Neural progenitor cell (in vitro differentiated cells): Measurements from ENCODE around the gene CHMP1B. TPM values are rescaled to one million over a fixed set of nuclear protein-coding genes. Genes with fewer than 3 reads are reported as not detected.

Source experiments
- DNase-seq: peaks from one replicate; pipeline ENCODE4 v3.0.0-alpha.2; 2016; ENCODE audit warnings: low spot score
- H2AFZ ChIP-seq: fragments of 200-600 bp; sonication (generic); replicated peaks from 2 replicates; pipeline ENCODE4 v1.6.1; 2016; ENCODE audit warnings: antibody characterized with exemption
- H3F3A ChIP-seq: fragments of 200-600 bp; sonication (generic); 2 replicates; pipeline ENCODE4 v1.6.1; 2016; ENCODE audit warnings: antibody characterized with exemption, low read depth
- H3K27ac ChIP-seq: fragments of 200-600 bp; sonication (generic); 2 replicates; pipeline ENCODE4 v1.5.1; 2016; ENCODE audit warnings: mild to moderate bottlenecking
- H3K27me3 ChIP-seq: fragments of 200-600 bp; sonication (generic); 2 replicates; pipeline ENCODE4 v1.6.1; 2016; ENCODE audit warnings: mild to moderate bottlenecking, moderate library complexity
- H3K36me3 ChIP-seq: fragments of 200-600 bp; sonication (generic); 2 replicates; pipeline ENCODE4 v1.5.1; 2016
- H3K4me1 ChIP-seq: fragments of 200-600 bp; sonication (generic); 2 replicates; pipeline ENCODE4 v1.6.1; 2016; ENCODE audit warnings: mixed run types
- H3K4me2 ChIP-seq: fragments of 200-600 bp; sonication (generic); 2 replicates; pipeline ENCODE4 v1.6.1; 2016
- H3K4me3 ChIP-seq: fragments of 200-600 bp; sonication (generic); 2 replicates; pipeline ENCODE4 v1.5.1; 2016
- H3K79me2 ChIP-seq: fragments of 200-600 bp; sonication (generic); 2 replicates; pipeline ENCODE4 v1.6.1; 2016; ENCODE audit warnings: low read depth
- H3K9ac ChIP-seq: fragments of 200-600 bp; sonication (generic); 2 replicates; pipeline ENCODE4 v1.6.1; 2016
- H3K9me3 ChIP-seq: fragments of 200-600 bp; sonication (generic); 2 replicates; pipeline ENCODE4 v1.5.1; 2016; ENCODE audit warnings: low read depth
- H4K20me1 ChIP-seq: fragments of 200-600 bp; sonication (generic); 2 replicates; pipeline ENCODE4 v1.6.1; 2016; ENCODE audit warnings: low read depth
- H3K27ac Mint-ChIP-seq: 3 replicates; pipeline ENCODE4 v1.8.0; 2021; ENCODE audit warnings: mixed read lengths
- H3K27me3 Mint-ChIP-seq: 2 replicates; pipeline ENCODE4 v1.8.0; 2022; ENCODE audit warnings: low read depth, mild to moderate bottlenecking, inconsistent platforms, moderate library complexity, mixed read lengths; ENCODE audit not compliant: insufficient read depth
- H3K36me3 Mint-ChIP-seq: 3 replicates; pipeline ENCODE4 v1.8.0; 2021; ENCODE audit warnings: mixed read lengths
- H3K4me1 Mint-ChIP-seq: 3 replicates; pipeline ENCODE4 v1.8.0; 2021; ENCODE audit warnings: mixed read lengths
- H3K4me3 Mint-ChIP-seq: 3 replicates; pipeline ENCODE4 v1.8.0; 2021; ENCODE audit warnings: mild to moderate bottlenecking, moderate library complexity, mixed read lengths
- H3K9me3 Mint-ChIP-seq: 3 replicates; pipeline ENCODE4 v1.8.0; 2020; ENCODE audit warnings: mixed read lengths
- EZH2 ChIP-seq: fragments of 200-600 bp; sonication (generic); IDR thresholded peaks from 2 replicates; pipeline ENCODE4 v1.6.1; 2017; ENCODE audit warnings: antibody characterized with exemption, mild to moderate bottlenecking, moderate library complexity
- EZH2phosphoT487 ChIP-seq: fragments of 200-600 bp; sonication (generic); IDR thresholded peaks from 2 replicates; pipeline ENCODE4 v1.6.1; 2017; ENCODE audit warnings: antibody characterized with exemption
- total RNA-seq: library from RNA; depleted of rRNA; stranded (reverse); fragments of >200 nt; gene quantifications from 2 replicates; pipeline ENCODE4 v1.2.3, GENCODE V29; 2015; ENCODE audit warnings: low replicate concordance
- TF ChIP-seq, protein P1 (sequence below): fragments of 200-600 bp; sonication (generic); IDR thresholded peaks from 2 replicates; pipeline ENCODE4 v1.5.1; 2017; ENCODE audit warnings: antibody characterized with exemption, mild to moderate bottlenecking

The CHMP1B gene
- total RNA-seq, 1 donor from 2014 or later, result 62.9 TPM

DNA sequence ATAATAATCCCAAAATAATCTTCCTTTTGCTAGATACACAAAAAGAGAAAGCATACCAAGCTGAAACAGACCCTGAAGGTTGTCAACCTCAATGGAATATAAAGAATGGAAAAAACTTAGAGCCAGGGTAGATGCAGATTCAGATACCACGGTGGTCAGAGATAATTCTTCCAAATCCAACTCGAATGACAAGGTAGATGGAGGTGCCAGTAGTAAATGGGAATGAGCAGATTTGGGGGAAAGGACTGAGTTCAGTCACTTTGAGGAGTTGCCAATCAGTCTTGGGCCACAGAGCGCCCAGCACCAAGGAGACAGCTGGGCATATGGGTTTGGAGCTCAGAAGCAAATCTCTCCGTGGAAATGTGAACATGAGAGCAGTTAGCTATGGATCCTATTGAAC lies 3.4 kb upstream of the CHMP1B start:
- no peaks in the 10 kb centered on the region for H3K36me3 ChIP-seq
- no peak overlapping the region for H3K4me3 ChIP-seq
- no peak overlapping the region for H3K9ac ChIP-seq
- H3F3A ChIP-seq, result peaks cover 14% of the 10 kb centered on the region
- no peak for DNase-seq
- no peak overlapping the region for H3K4me2 ChIP-seq
- H2AFZ ChIP-seq, result no peak overlapping the region
- Mint-ChIP-seq H3K36me3 (peaks cover 2% of the 10 kb centered on the region), H3K9me3 (no peaks in the 10 kb centered on the region), H3K27me3 (peaks cover 2% of the 10 kb centered on the region), H3K4me3 (no peak overlapping the region), H3K4me1 (peaks cover 29% of the 10 kb centered on the region), H3K27ac (no peak overlapping the region)
- H3K27me3 ChIP-seq, result no peaks in the 10 kb centered on the region
- peaks cover 16% of the 10 kb centered on the region for H3K79me2 ChIP-seq
- TF ChIP-seq EZH2 (no peak), EZH2phosphoT487 (no peak)
- TF ChIP-seq, protein P1, sequence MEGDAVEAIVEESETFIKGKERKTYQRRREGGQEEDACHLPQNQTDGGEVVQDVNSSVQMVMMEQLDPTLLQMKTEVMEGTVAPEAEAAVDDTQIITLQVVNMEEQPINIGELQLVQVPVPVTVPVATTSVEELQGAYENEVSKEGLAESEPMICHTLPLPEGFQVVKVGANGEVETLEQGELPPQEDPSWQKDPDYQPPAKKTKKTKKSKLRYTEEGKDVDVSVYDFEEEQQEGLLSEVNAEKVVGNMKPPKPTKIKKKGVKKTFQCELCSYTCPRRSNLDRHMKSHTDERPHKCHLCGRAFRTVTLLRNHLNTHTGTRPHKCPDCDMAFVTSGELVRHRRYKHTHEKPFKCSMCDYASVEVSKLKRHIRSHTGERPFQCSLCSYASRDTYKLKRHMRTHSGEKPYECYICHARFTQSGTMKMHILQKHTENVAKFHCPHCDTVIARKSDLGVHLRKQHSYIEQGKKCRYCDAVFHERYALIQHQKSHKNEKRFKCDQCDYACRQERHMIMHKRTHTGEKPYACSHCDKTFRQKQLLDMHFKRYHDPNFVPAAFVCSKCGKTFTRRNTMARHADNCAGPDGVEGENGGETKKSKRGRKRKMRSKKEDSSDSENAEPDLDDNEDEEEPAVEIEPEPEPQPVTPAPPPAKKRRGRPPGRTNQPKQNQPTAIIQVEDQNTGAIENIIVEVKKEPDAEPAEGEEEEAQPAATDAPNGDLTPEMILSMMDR, result no peak
- peaks cover 8% of the 10 kb centered on the region for H4K20me1 ChIP-seq
- H3K27ac ChIP-seq, result no peak overlapping the region
- peaks cover 13% of the 10 kb centered on the region for H3K4me1 ChIP-seq
- no peaks in the 10 kb centered on the region for H3K9me3 ChIP-seq

DNA sequence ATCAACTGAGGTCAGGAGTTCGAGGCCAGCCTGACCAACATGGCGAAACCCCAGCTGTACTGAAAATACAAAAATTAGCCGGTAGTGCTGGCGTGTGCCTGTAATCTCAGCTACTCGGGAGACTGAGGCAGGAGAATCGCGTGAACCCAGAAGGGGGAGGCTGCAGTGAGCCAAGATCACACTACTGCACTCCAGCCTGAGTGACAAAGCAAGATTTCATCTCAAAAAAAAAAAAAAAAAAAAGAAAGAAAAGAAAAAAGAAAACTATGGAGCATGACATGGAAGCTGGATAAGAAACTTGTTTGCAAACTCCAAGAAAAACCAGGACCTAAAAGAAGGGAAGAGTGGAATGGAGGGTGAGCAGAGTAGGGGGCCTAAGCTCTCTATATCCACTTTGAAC lies 1.9 kb upstream of the CHMP1B start:
- H3K9me3 ChIP-seq, result no peaks in the 10 kb centered on the region
- H3K36me3 Mint-ChIP-seq, result peaks cover 2% of the 10 kb centered on the region
- H3K36me3 ChIP-seq, result no peaks in the 10 kb centered on the region
- H3K27ac Mint-ChIP-seq, result no peak overlapping the region
- no peaks in the 10 kb centered on the region for H3K27me3 ChIP-seq
- peak overlapping the region; percentile 59 for H3K4me3 Mint-ChIP-seq
- TF ChIP-seq EZH2phosphoT487 (no peak), EZH2 (no peak)
- TF ChIP-seq, protein P1, result no peak
- no peak overlapping the region for H3K9ac ChIP-seq
- H3K4me1 ChIP-seq, result peaks cover 20% of the 10 kb centered on the region
- DNase-seq, result no peak
- H3K4me1 Mint-ChIP-seq, result peaks cover 38% of the 10 kb centered on the region
- H2AFZ ChIP-seq, result no peak overlapping the region
- no peak overlapping the region for H3K27ac ChIP-seq
- H3K79me2 ChIP-seq, result peaks cover 31% of the 10 kb centered on the region
- H3K9me3 Mint-ChIP-seq, result no peaks in the 10 kb centered on the region
- H3K4me3 ChIP-seq, result no peak overlapping the region
- H3F3A ChIP-seq, result peaks cover 15% of the 10 kb centered on the region
- H3K27me3 Mint-ChIP-seq, result peaks cover 2% of the 10 kb centered on the region
- no peak overlapping the region for H3K4me2 ChIP-seq
- H4K20me1 ChIP-seq, result peaks cover 18% of the 10 kb centered on the region

DNA sequence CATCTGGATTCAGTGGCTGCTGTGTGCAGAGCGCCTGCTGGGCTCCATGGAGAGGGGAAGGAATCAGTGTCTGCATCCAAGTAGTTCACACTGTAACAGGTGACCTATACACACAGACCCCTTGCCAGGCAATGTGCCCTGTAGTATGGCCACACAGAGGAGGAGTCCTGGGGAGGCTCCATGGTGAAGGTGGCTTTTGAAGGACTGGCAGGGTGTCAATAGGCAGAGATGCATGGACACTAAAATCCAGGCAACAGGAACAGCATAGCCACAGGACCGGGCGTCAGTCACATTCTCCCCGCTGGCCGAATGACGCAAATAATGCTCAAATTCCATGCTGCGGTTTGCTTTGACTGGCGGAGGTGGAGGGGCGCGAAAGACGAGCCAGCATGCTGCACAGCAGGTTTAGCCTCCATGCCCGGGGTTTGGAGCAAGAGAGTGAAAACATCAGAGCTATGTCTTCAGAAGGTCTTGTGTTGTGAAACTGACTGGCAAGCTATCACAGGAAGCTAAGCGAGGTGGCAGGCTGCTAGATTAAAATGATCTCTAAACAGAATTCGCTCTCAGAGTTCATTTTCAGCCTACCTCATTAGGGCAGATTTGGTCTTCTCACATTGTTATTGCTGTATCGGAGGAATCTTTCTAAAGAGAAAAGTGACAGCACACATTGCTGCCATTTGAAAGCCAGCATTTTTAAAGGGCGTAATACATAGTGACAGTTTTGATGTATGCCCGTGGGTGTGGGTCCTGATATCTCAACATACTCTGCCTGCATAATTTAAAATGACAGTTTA lies 1.2 kb upstream of the CHMP1B start:
- Histone ChIP-seq H3K4me2 (peak overlapping the region; percentile 98), H3K4me3 (no peak overlapping the region), H3K9ac (no peak overlapping the region), H2AFZ (peak overlapping the region; percentile 81), H3F3A (peaks cover 20% of the 10 kb centered on the region), H3K4me1 (peaks cover 20% of the 10 kb centered on the region), H3K27me3 (no peaks in the 10 kb centered on the region), H3K27ac (no peak overlapping the region), H3K9me3 (no peaks in the 10 kb centered on the region), H3K79me2 (peaks cover 37% of the 10 kb centered on the region), H4K20me1 (peaks cover 18% of the 10 kb centered on the region), H3K36me3 (no peaks in the 10 kb centered on the region)
- Mint-ChIP-seq H3K9me3 (no peaks in the 10 kb centered on the region), H3K27me3 (peaks cover 2% of the 10 kb centered on the region), H3K4me1 (peaks cover 38% of the 10 kb centered on the region), H3K36me3 (peaks cover 2% of the 10 kb centered on the region), H3K4me3 (peak overlapping the region; percentile 100), H3K27ac (no peak overlapping the region)
- TF ChIP-seq EZH2phosphoT487 (no peak), EZH2 (no peak)
- TF ChIP-seq, protein P1, result no peak
- DNase-seq, result peak; percentile 47
